GM23248 (cell line): Measurements from ENCODE around the gene FOXN3. TPM values are rescaled to one million over a fixed set of nuclear protein-coding genes. Genes with fewer than 3 reads are reported as not detected.

Source experiments
- DNase-seq: peaks from one replicate; pipeline ENCODE4 v3.0.0-alpha.2; 2015
- H2AFZ ChIP-seq: fragments of 200-600 bp; sonication (generic); 2 replicates; pipeline ENCODE4 v1.6.1; 2016; ENCODE audit warnings: antibody characterized with exemption
- H3F3A ChIP-seq: fragments of 200-600 bp; sonication (generic); 2 replicates; pipeline ENCODE4 v1.6.1; 2016; ENCODE audit warnings: mild to moderate bottlenecking, antibody characterized with exemption, mixed run types; ENCODE audit not compliant: insufficient read depth
- H3K27ac ChIP-seq: fragments of 200-600 bp; sonication (generic); 2 replicates; pipeline ENCODE4 v1.5.1; 2016; ENCODE audit warnings: mild to moderate bottlenecking
- H3K27me3 ChIP-seq: fragments of 200-600 bp; sonication (generic); replicated peaks from 2 replicates; pipeline ENCODE4 v1.6.1; 2016; ENCODE audit warnings: mild to moderate bottlenecking; ENCODE audit not compliant: insufficient read depth
- H3K36me3 ChIP-seq: fragments of 200-600 bp; sonication (generic); 2 replicates; pipeline ENCODE4 v1.6.1; 2016; ENCODE audit warnings: low read depth, mild to moderate bottlenecking
- H3K4me1 ChIP-seq: fragments of 200-600 bp; sonication (generic); 2 replicates; pipeline ENCODE4 v1.6.1; 2016; ENCODE audit warnings: mild to moderate bottlenecking; ENCODE audit not compliant: insufficient read depth
- H3K4me2 ChIP-seq: fragments of 200-600 bp; sonication (generic); one replicate; pipeline ENCODE4 v1.6.1; 2016; ENCODE audit warnings: mild to moderate bottlenecking; ENCODE audit not compliant: unreplicated experiment
- H3K4me3 ChIP-seq: fragments of 200-600 bp; sonication (generic); 2 replicates; pipeline ENCODE4 v1.5.1; 2016; ENCODE audit warnings: mild to moderate bottlenecking
- H3K79me2 ChIP-seq: fragments of 200-600 bp; sonication (generic); 2 replicates; pipeline ENCODE4 v1.6.1; 2016; ENCODE audit warnings: mild to moderate bottlenecking; ENCODE audit not compliant: insufficient read depth
- H3K9ac ChIP-seq: fragments of 200-600 bp; sonication (generic); 2 replicates; pipeline ENCODE4 v1.6.1; 2016; ENCODE audit warnings: mild to moderate bottlenecking
- H3K9me2 ChIP-seq: fragments of 200-600 bp; sonication (generic); 2 replicates; pipeline ENCODE4 v1.6.1; 2016; ENCODE audit warnings: mixed run types, mild to moderate bottlenecking, moderate library complexity; ENCODE audit not compliant: insufficient read depth
- H3K9me3 ChIP-seq: fragments of 200-600 bp; sonication (generic); one replicate; pipeline ENCODE4 v1.6.1; 2017; ENCODE audit warnings: low read depth
- H4K20me1 ChIP-seq: fragments of 200-600 bp; sonication (generic); 2 replicates; pipeline ENCODE4 v1.6.0; 2016; ENCODE audit not compliant: insufficient read depth
- EZH2 ChIP-seq: fragments of 200-600 bp; sonication (generic); IDR thresholded peaks from 2 replicates; pipeline ENCODE4 v1.6.1; 2018; ENCODE audit warnings: antibody characterized with exemption, mild to moderate bottlenecking; ENCODE audit not compliant: insufficient read depth, poor library complexity, severe bottlenecking
- EZH2phosphoT487 ChIP-seq: fragments of 200-600 bp; sonication (generic); IDR thresholded peaks from 2 replicates; pipeline ENCODE4 v1.6.1; 2018; ENCODE audit warnings: antibody characterized with exemption, moderate library complexity, mild to moderate bottlenecking, low read depth; ENCODE audit not compliant: insufficient read depth
- WGBS, 2 experiments: methylation state at CpG; one replicate each; pipeline ENCODE4 v1.1.6; 2015 to 2017; ENCODE audit warnings: low lambda C conversion rate in 2 of 2, low coverage in 1 of 2; ENCODE audit errors: missing lambda C conversion rate in 2 of 2; 5-methylcytosine and 5-hydroxymethylcytosine counted together
- in situ Hi-C: fragments of 300-500 bp; cut with MboI; formaldehyde crosslinking; loops from 2 replicates; pipeline ENCODE4 v1.15.0; 2020
- polyA plus RNA-seq: library from polyadenylated mRNA; unstranded; fragments of >200 nt; fragmentation: Nextera tagmentation; extraction: Ambion mirVana; gene quantifications from 2 replicates; pipeline ENCODE4 v1.2.1, GENCODE V29; 2016
- total RNA-seq: library from RNA; depleted of rRNA; stranded (reverse); fragments of >200 nt; shearing (Covaris generic); gene quantifications from 2 replicates; pipeline ENCODE4 v1.2.3, GENCODE V29; 2014

FOXN3 gene
- total and polyA plus RNA-seq, 2 experiments from 2014 or later: 18.6 to 19.0 TPM

- in situ Hi-C loops: no loop called here
- Histone ChIP-seq H2AFZ (no peak overlapping the region), H3K27ac (no peak overlapping the region), H3K36me3 (no peaks in the 10 kb centered on the region), H3K9ac (no peak overlapping the region), H3K9me3 (no peaks in the 10 kb centered on the region), H3K79me2 (peaks cover 62% of the 10 kb centered on the region), H4K20me1 (no peaks in the 10 kb centered on the region; the same call in 1 of the 2 replicates), H3K9me2 (no peaks in the 10 kb centered on the region), H3K4me1 (no peaks in the 10 kb centered on the region; the same call in 1 of the 2 replicates), H3K4me3 (no peak overlapping the region), H3K4me2 (no peak overlapping the region), H3K27me3 (no peaks in the 10 kb centered on the region), H3F3A (no peaks in the 10 kb centered on the region)
- TF ChIP-seq EZH2 (no peak), EZH2phosphoT487 (no peak)
- WGBS, 2 experiments: 87% methylated on average over 13 of the region's 13 CpGs
- DNase-seq: no peak
Measured at GRCh38 chr14:89365061-89365801, 51.8 kb downstream of the FOXN3 start.

- no peaks in the 10 kb centered on the region for H3K9me2 ChIP-seq
- TF ChIP-seq EZH2phosphoT487 (no peak), EZH2 (no peak)
- H3K4me3 ChIP-seq: no peak overlapping the region
- H3K9me3 ChIP-seq: no peaks in the 10 kb centered on the region
- no peaks in the 10 kb centered on the region; the same call in 1 of the 2 replicates for H3K4me1 ChIP-seq
- no peak overlapping the region for H2AFZ ChIP-seq
- H3K79me2 ChIP-seq: peaks cover 53% of the 10 kb centered on the region
- in situ Hi-C loops: no loop called here
- no peaks in the 10 kb centered on the region for H3F3A ChIP-seq
- H3K27me3 ChIP-seq: no peaks in the 10 kb centered on the region
- no peaks in the 10 kb centered on the region; the same call in 1 of the 2 replicates for H4K20me1 ChIP-seq
- no peak overlapping the region for H3K4me2 ChIP-seq
- WGBS, 2 experiments: 75% methylated on average over 3 of the region's 3 CpGs
- no peak overlapping the region for H3K9ac ChIP-seq
- no peak for DNase-seq
- no peak overlapping the region for H3K27ac ChIP-seq
- H3K36me3 ChIP-seq: no peaks in the 10 kb centered on the region
Measured at GRCh38 chr14:89364316-89364715, 52.7 kb downstream of the FOXN3 start.

- peaks cover 24% of the 10 kb centered on the region for H3K79me2 ChIP-seq
- H2AFZ ChIP-seq: no peak overlapping the region
- H3K27me3 ChIP-seq: no peaks in the 10 kb centered on the region
- no peak overlapping the region for H3K9ac ChIP-seq
- H3F3A ChIP-seq: no peaks in the 10 kb centered on the region
- H3K4me3 ChIP-seq: no peak overlapping the region
- no peaks in the 10 kb centered on the region; the same call in 1 of the 2 replicates for H4K20me1 ChIP-seq
- no peak for TF ChIP-seq EZH2
- TF ChIP-seq EZH2phosphoT487: no peak
- H3K27ac ChIP-seq: no peak overlapping the region
- no peaks in the 10 kb centered on the region for H3K9me2 ChIP-seq
- no peak overlapping the region for H3K4me2 ChIP-seq
- WGBS, 2 experiments: 85 to 87% methylated on average over 3 of the region's 3 CpGs
- no peaks in the 10 kb centered on the region for H3K4me1 ChIP-seq
- H3K36me3 ChIP-seq: no peaks in the 10 kb centered on the region
- no peak for DNase-seq
- in situ Hi-C loops: no loop called here
- H3K9me3 ChIP-seq: no peaks in the 10 kb centered on the region
Measured at GRCh38 chr14:89360277-89360676, 56.8 kb downstream of the FOXN3 start.

GRCh38 chr14:89359477-89360222, 57.4 kb downstream of the FOXN3 start:
- Histone ChIP-seq H3K27ac (no peak overlapping the region), H3K9ac (no peak overlapping the region), H3K36me3 (no peaks in the 10 kb centered on the region), H3K9me2 (no peaks in the 10 kb centered on the region), H3K27me3 (no peaks in the 10 kb centered on the region), H3K4me3 (no peak overlapping the region), H3K4me2 (no peak overlapping the region), H3F3A (no peaks in the 10 kb centered on the region), H3K79me2 (peaks cover 18% of the 10 kb centered on the region), H4K20me1 (no peaks in the 10 kb centered on the region), H3K4me1 (no peaks in the 10 kb centered on the region), H2AFZ (no peak overlapping the region), H3K9me3 (no peaks in the 10 kb centered on the region)
- in situ Hi-C loops: no loop called here
- WGBS, 2 experiments: 48 to 54% methylated on average over 13 of the region's 13 CpGs
- TF ChIP-seq EZH2phosphoT487 (no peak), EZH2 (no peak)
- DNase-seq: peak; percentile 22
